ENCODE results near the gene CELF5. TPM values are rescaled to one million over a fixed set of nuclear protein-coding genes. Genes with fewer than 3 reads are reported as not detected.
"Not testable (repeated sequence)": the region's sequence is repeated elsewhere in the genome, so short reads cannot be mapped to it uniquely, and the experiment has no call there.

The CELF5 gene
- total and polyA plus RNA-seq, 2 experiments from 2014 or later: 5.6 to 10.6 TPM

- not testable (repeated sequence) for H3K27ac Mint-ChIP-seq; H3K79me2 ChIP-seq (replicated peaks; ENCODE audit: insufficient read depth); H3K36me3 ChIP-seq (ENCODE audit: insufficient read depth); H2AFZ ChIP-seq; H3K4me1 ChIP-seq (ENCODE audit: insufficient read depth); H3K36me3 Mint-ChIP-seq (ENCODE audit: low read depth); H3K27me3 ChIP-seq (ENCODE audit: insufficient read depth); DNase-seq (ENCODE audit: low spot score); H3K27ac ChIP-seq (ENCODE audit: low read depth); H3K9me2 ChIP-seq (ENCODE audit: insufficient read depth); H3K9me3 Mint-ChIP-seq; H3K4me3 ChIP-seq; H3K4me2 ChIP-seq; H3K4me1 Mint-ChIP-seq; H3F3A ChIP-seq (replicated peaks; ENCODE audit: low read depth); H3K4me3 Mint-ChIP-seq; ATAC-seq; H4K20me1 ChIP-seq (replicated peaks; ENCODE audit: insufficient read depth)
- H3K27me3 Mint-ChIP-seq (ENCODE audit: insufficient read depth, low read depth, poor library complexity): peaks cover 13% of the 10 kb centered on the region
Measured at GRCh38 chr19:3288437-3288836, 64.0 kb downstream of the CELF5 start.

GRCh38 chr19:3289971-3290569 is 65.6 kb downstream of the CELF5 start:
- Histone ChIP-seq H3K27ac (ENCODE audit: low read depth) (no peak overlapping the region), H4K20me1 (replicated peaks; ENCODE audit: insufficient read depth) (no peaks in the 10 kb centered on the region), H2AFZ (no peak overlapping the region), H3F3A (replicated peaks; ENCODE audit: low read depth) (no peaks in the 10 kb centered on the region), H3K4me3 (no peak overlapping the region), H3K79me2 (replicated peaks; ENCODE audit: insufficient read depth) (no peaks in the 10 kb centered on the region), H3K4me1 (ENCODE audit: insufficient read depth) (0 out of 2 replicates have a peak, but pooled peaks cover 3% of the 10 kb centered on the region), H3K4me2 (no peak overlapping the region), H3K36me3 (ENCODE audit: insufficient read depth) (no peaks in the 10 kb centered on the region), H3K27me3 (ENCODE audit: insufficient read depth) (no peaks in the 10 kb centered on the region), H3K9me2 (ENCODE audit: insufficient read depth) (no peaks in the 10 kb centered on the region)
- Mint-ChIP-seq H3K9me3 (no peaks in the 10 kb centered on the region), H3K27ac (no peak overlapping the region), H3K36me3 (ENCODE audit: low read depth) (peaks cover 3% of the 10 kb centered on the region), H3K27me3 (ENCODE audit: insufficient read depth, low read depth, poor library complexity) (peaks cover 7% of the 10 kb centered on the region), H3K4me1 (no peaks in the 10 kb centered on the region), H3K4me3 (no peak overlapping the region)
- no peak for DNase-seq (ENCODE audit: low spot score)
- ATAC-seq: no peak
- TF ChIP-seq JUNB (IDR thresholded peaks at IDR 0.05; ENCODE audit: unreplicated experiment): no peak
- no peak for TF ChIP-seq EZH2phosphoT487 (IDR thresholded peaks at IDR 0.05; ENCODE audit: unreplicated experiment)
- TF ChIP-seq NANOG (IDR thresholded peaks at IDR 0.05; ENCODE audit: borderline replicate concordance): no peak
- no peak for TF ChIP-seq ZNF114 (CRISPR knock-in tag; IDR thresholded peaks at IDR 0.05)
- TF ChIP-seq ZNF331 (CRISPR knock-in tag; IDR thresholded peaks at IDR 0.05; ENCODE audit: low read depth): no peak
- no peak for TF ChIP-seq STAT1 (IDR thresholded peaks at IDR 0.05; ENCODE audit: unreplicated experiment)
- no peak for TF ChIP-seq EZH2 (IDR thresholded peaks at IDR 0.05; ENCODE audit: low read depth, unreplicated experiment)
- TF ChIP-seq ZNF462 (CRISPR knock-in tag; IDR thresholded peaks at IDR 0.05): no peak
- no peak for TF ChIP-seq CREB1 (CRISPR knock-in tag; IDR thresholded peaks at IDR 0.05; ENCODE audit: low read depth)
- no peak for TF ChIP-seq REST (IDR thresholded peaks at IDR 0.05; ENCODE audit: unreplicated experiment)
- TF ChIP-seq ETS1 (IDR thresholded peaks at IDR 0.05): no peak

Measured in GM23338 (cell line).